Measurements from ENCODE around the gene ALPP.
"Not testable (repeated sequence)": the region's sequence is repeated elsewhere in the genome, so short reads cannot be mapped to it uniquely, and the experiment has no call there.

ALPP gene

GRCh38 chr2:232378735-232379151 is at the start of gene ALPP:
ALPP (plus strand) TSS chr2:232378751; CDS start chr2:232378803, 52 bp downstream.
- not testable (repeated sequence) for DNase-seq

- DNase-seq: no peak
Observed at GRCh38 chr2:232329716-232330067, 48.9 kb upstream of the ALPP start.

- no peak for DNase-seq
Observed at GRCh38 chr2:232330068-232330999, 48.2 kb upstream of the ALPP start.

- DNase-seq: not testable (repeated sequence)
Observed at GRCh38 chr2:232331061-232331460, 47.5 kb upstream of the ALPP start.

- DNase-seq: not testable (repeated sequence)
Observed at GRCh38 chr2:232331641-232332040, 46.9 kb upstream of the ALPP start.

GRCh38 chr2:232332244-232332939 is 46.2 kb upstream of the ALPP start:
- not testable (repeated sequence) for DNase-seq

- no peak for DNase-seq
Observed at GRCh38 chr2:232332940-232333259, 45.7 kb upstream of the ALPP start.

- DNase-seq: no peak
Observed at GRCh38 chr2:232333361-232334135, 45.0 kb upstream of the ALPP start.

GRCh38 chr2:232334136-232334884 is 44.2 kb upstream of the ALPP start:
- not testable (repeated sequence) for DNase-seq

- not testable (repeated sequence) for DNase-seq
Observed at GRCh38 chr2:232334885-232335205, 43.7 kb upstream of the ALPP start.

DNA sequence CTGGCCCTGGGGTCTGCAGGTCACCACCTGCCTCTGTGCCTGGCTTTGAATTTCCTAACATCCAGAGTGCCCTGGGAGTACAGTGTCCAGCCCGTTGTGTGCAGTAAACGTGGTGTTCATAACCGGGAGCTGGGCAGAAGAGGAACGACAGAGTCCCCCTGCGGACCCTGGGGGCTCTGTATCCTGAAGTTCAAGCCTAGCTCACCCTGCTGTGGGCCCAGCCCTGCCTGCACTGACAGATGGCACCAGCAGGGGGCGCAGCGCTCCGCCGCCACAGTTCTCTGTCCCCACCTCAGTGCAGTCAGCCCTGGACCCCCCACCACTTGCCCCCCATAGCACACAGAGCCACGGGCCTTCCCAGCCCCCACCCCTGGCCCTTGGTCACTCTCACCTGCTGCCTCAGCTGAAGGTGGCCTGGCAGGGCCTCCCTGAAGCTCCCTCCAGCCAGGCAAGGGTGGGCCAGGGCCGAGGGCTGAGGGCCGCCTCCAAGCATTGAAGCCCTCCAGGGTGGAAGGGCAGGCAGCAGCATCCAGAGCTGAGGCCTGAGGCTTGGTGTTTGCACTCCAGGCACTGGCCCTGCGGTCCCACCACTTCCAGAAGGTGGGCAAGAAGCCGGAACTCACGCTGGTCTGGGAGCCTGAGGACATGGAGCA is 43.2 kb upstream of the ALPP start:
- DNase-seq: not testable (repeated sequence)

DNA sequence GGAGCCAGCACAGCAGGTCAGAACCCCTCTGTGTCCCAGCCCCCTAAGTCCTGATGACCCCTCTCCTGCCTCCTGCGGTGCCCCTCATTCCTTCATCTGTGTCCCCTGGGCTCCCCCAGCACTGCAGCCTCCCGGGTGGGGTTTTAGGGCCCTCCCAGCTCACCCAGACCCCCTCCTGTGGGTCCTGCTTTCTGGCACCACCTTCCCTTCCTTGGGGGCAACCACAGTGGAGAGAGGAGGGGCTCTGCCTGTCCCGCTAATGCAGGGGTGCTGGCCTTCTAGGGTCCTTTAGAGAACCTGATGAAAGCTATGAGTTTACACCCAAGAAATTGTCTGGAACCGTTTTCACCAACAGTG is 42.7 kb upstream of the ALPP start:
- DNase-seq: no peak

GRCh38 chr2:232336241-232336736 is 42.3 kb upstream of the ALPP start:
- no peak for DNase-seq

DNA sequence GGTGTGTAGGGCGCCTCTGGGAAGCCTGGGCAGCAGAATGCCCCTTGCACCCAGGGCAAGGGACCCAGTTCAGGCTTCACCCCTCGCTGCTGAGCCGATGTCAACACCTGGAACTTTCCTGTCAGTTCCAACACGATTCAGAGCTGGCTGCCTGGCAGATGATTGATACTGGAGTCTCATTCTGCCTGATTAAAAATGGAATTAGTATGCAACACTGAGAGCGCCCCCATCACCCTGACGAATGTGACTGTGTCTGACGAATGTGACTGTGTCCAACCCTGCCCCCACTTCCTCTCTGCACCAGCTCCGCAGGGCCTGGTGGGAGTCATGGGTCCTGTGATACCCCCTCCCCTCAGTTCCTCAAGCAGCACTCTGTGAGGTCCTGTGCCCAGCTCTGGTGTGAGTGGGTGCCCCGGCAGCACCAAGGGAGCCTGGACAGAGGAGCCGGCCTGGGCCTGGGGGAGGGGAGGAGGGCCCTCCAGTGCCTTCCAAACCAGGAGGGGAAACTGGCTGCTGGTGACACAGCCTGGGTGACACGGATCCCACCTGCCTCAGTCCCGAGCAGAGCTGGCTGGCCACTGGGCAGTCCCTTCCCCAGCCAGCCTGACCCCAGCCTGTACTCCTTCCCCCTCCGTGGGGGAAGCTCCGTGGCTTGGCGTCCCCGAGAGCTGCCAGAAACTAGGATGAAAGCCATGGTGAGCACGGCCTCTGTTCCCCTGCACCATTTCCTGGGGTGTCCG is 41.4 kb upstream of the ALPP start:
- no peak for DNase-seq

DNA sequence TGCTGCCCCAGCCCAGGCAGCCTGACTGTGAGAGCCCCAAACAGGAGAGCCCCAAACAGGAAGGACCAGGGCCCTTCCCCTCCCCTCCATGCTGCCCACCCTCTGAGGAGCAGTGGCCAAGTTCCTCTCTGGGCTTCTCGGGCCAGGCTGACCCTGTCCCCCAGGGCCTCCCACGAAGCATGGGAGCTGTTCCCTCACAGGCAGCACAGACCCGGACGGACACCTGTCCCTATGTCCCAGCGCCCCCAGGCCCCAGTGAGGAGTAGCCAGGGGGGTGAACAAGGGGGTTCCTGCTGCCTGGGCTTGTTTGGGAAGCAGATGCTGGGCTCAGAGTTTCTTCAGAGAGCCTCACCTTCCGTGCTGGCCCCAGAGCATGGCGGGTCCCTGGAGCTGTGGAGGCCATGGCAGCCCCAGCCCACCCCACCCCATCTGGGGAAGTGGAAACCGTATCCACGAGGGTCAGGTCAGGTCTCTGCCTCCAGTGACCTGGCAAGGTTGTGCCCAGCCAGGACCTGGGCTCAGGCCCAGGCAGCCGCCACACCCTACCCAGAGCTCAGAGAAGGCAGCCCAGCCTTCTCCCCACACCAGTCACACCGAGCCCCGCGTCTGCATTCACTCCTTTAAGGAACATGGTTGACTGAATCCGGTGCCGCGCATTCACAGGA is 40.3 kb upstream of the ALPP start:
- not testable (repeated sequence) for DNase-seq

DNA sequence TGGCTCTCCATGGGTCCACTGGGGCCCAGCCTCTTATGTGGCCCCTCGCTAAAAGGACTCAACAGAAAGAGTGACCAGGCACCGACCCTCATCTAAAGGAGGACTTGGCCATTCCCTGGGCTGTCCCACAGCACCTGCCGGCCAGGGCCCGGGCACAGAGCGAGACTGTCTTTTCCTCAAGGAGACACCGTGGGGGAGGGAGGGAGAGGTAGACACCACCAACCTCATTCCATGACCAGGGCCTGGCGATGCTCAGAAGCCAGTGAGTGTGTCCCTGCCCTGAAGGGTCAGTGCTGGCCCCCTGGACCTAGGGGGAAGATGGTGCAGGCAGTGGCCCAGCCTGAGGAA is 39.8 kb upstream of the ALPP start:
- DNase-seq: no peak

DNA sequence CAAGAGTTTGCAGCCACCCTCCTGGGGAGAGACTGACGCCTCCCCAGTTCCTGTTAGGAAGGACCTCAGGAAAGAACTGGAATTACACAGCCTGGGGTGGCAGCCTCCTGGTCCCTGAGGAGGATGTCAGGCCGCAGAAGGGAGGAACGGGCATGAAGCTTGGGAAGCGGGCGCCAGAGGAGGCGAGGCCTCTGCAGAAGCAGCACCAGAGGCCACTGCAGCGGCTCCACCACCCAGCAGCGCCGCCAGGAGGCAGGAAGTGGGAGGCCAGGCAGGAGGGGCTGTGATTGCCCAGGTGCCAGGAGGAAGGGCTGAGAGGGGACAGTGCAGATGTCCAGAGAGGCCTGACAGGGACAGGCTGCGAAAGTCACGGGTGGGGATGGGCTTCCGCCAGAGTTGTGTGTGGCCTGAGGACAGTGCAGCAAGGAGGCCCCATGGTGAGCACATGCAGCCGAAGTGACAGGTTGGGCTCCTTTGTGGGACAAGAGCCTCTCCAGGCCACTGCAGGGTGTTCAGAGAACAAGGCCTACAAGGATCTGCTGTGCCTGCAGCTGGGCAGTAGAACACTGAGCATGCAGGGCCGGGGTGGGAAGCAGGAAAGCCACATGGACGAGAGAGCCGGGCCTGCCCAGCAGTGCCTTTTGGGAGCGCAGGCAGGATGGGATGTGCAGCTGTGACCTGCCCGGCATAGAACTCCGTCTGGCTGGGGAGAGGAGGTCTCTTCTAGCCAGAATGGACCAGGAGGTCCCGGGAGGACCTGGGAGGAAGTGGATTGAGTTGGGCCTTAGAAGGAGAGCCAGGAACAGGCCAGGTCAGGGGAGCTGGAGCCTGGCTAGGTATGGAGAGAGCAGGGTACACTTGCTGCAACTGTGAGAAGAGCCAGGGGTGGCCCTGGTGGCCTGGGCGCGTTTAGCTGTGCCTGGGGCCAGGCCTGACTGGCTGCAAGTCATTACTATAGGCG is 39.1 kb upstream of the ALPP start:
- no peak for DNase-seq

- DNase-seq: no peak
Observed at GRCh38 chr2:232340171-232340935, 38.2 kb upstream of the ALPP start.

Data from amniotic stem cell (primary cell).